Neural progenitor cell (in vitro differentiated cells): ENCODE results near the gene TAS2R30. TPM values are rescaled to one million over a fixed set of nuclear protein-coding genes. Genes with fewer than 3 reads are reported as not detected.

Source experiments
- DNase-seq: peaks from one replicate; pipeline ENCODE4 v3.0.0-alpha.2; 2016; ENCODE audit warnings: low spot score
- H2AFZ ChIP-seq: fragments of 200-600 bp; sonication (generic); replicated peaks from 2 replicates; pipeline ENCODE4 v1.6.1; 2016; ENCODE audit warnings: antibody characterized with exemption
- H3F3A ChIP-seq: fragments of 200-600 bp; sonication (generic); 2 replicates; pipeline ENCODE4 v1.6.1; 2016; ENCODE audit warnings: antibody characterized with exemption, low read depth
- H3K27ac ChIP-seq: fragments of 200-600 bp; sonication (generic); 2 replicates; pipeline ENCODE4 v1.5.1; 2016; ENCODE audit warnings: mild to moderate bottlenecking
- H3K27me3 ChIP-seq: fragments of 200-600 bp; sonication (generic); 2 replicates; pipeline ENCODE4 v1.6.1; 2016; ENCODE audit warnings: mild to moderate bottlenecking, moderate library complexity
- H3K36me3 ChIP-seq: fragments of 200-600 bp; sonication (generic); 2 replicates; pipeline ENCODE4 v1.5.1; 2016
- H3K4me1 ChIP-seq: fragments of 200-600 bp; sonication (generic); 2 replicates; pipeline ENCODE4 v1.6.1; 2016; ENCODE audit warnings: mixed run types
- H3K4me2 ChIP-seq: fragments of 200-600 bp; sonication (generic); 2 replicates; pipeline ENCODE4 v1.6.1; 2016
- H3K4me3 ChIP-seq: fragments of 200-600 bp; sonication (generic); 2 replicates; pipeline ENCODE4 v1.5.1; 2016
- H3K79me2 ChIP-seq: fragments of 200-600 bp; sonication (generic); 2 replicates; pipeline ENCODE4 v1.6.1; 2016; ENCODE audit warnings: low read depth
- H3K9ac ChIP-seq: fragments of 200-600 bp; sonication (generic); 2 replicates; pipeline ENCODE4 v1.6.1; 2016
- H3K9me3 ChIP-seq: fragments of 200-600 bp; sonication (generic); 2 replicates; pipeline ENCODE4 v1.5.1; 2016; ENCODE audit warnings: low read depth
- H4K20me1 ChIP-seq: fragments of 200-600 bp; sonication (generic); 2 replicates; pipeline ENCODE4 v1.6.1; 2016; ENCODE audit warnings: low read depth
- H3K27ac Mint-ChIP-seq: 3 replicates; pipeline ENCODE4 v1.8.0; 2021; ENCODE audit warnings: mixed read lengths
- H3K27me3 Mint-ChIP-seq: 2 replicates; pipeline ENCODE4 v1.8.0; 2022; ENCODE audit warnings: low read depth, mild to moderate bottlenecking, inconsistent platforms, moderate library complexity, mixed read lengths; ENCODE audit not compliant: insufficient read depth
- H3K36me3 Mint-ChIP-seq: 3 replicates; pipeline ENCODE4 v1.8.0; 2021; ENCODE audit warnings: mixed read lengths
- H3K4me1 Mint-ChIP-seq: 3 replicates; pipeline ENCODE4 v1.8.0; 2021; ENCODE audit warnings: mixed read lengths
- H3K4me3 Mint-ChIP-seq: 3 replicates; pipeline ENCODE4 v1.8.0; 2021; ENCODE audit warnings: mild to moderate bottlenecking, moderate library complexity, mixed read lengths
- H3K9me3 Mint-ChIP-seq: 3 replicates; pipeline ENCODE4 v1.8.0; 2020; ENCODE audit warnings: mixed read lengths
- EZH2 ChIP-seq: fragments of 200-600 bp; sonication (generic); IDR thresholded peaks from 2 replicates; pipeline ENCODE4 v1.6.1; 2017; ENCODE audit warnings: antibody characterized with exemption, mild to moderate bottlenecking, moderate library complexity
- EZH2phosphoT487 ChIP-seq: fragments of 200-600 bp; sonication (generic); IDR thresholded peaks from 2 replicates; pipeline ENCODE4 v1.6.1; 2017; ENCODE audit warnings: antibody characterized with exemption
- total RNA-seq: library from RNA; depleted of rRNA; stranded (reverse); fragments of >200 nt; gene quantifications from 2 replicates; pipeline ENCODE4 v1.2.3, GENCODE V29; 2015; ENCODE audit warnings: low replicate concordance
- TF ChIP-seq, protein P1 (sequence below): fragments of 200-600 bp; sonication (generic); IDR thresholded peaks from 2 replicates; pipeline ENCODE4 v1.5.1; 2017; ENCODE audit warnings: antibody characterized with exemption, mild to moderate bottlenecking

TAS2R30 gene
- total RNA-seq, 1 donor from 2014 or later: 13.1 TPM

DNA sequence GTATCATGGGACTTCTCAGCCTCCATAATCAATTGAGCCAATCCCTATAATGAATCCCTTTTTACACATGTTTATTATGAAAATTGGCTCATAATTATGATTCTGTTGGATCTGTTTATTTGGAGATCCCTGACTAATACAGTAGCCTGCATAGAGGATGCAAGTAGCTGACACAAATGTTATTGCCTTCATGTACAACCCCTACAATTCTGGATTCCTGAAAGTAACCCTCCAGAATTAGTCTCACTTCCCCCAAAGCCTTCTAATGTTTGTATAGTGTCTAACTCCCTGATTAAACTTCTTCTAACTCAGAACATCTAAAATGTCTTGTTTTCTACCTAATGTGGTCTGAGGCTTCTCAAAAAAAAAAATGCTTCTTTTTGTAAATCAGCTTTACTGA is 29.9 kb upstream of the TAS2R30 start:
- Histone ChIP-seq H3K79me2 (peaks cover 100% of the 10 kb centered on the region), H3K4me1 (peaks cover 10% of the 10 kb centered on the region), H3F3A (no peaks in the 10 kb centered on the region), H3K9ac (no peak overlapping the region), H3K4me2 (no peak overlapping the region), H3K27ac (no peak overlapping the region), H3K4me3 (no peak overlapping the region), H4K20me1 (peaks cover 83% of the 10 kb centered on the region), H3K27me3 (no peaks in the 10 kb centered on the region), H3K36me3 (peaks cover 16% of the 10 kb centered on the region), H2AFZ (no peak overlapping the region), H3K9me3 (no peaks in the 10 kb centered on the region)
- H3K9me3 Mint-ChIP-seq: peaks cover 10% of the 10 kb centered on the region
- no peak for DNase-seq
- H3K4me1 Mint-ChIP-seq: peaks cover 4% of the 10 kb centered on the region
- H3K27me3 Mint-ChIP-seq: peaks cover 2% of the 10 kb centered on the region
- TF ChIP-seq, protein P1, sequence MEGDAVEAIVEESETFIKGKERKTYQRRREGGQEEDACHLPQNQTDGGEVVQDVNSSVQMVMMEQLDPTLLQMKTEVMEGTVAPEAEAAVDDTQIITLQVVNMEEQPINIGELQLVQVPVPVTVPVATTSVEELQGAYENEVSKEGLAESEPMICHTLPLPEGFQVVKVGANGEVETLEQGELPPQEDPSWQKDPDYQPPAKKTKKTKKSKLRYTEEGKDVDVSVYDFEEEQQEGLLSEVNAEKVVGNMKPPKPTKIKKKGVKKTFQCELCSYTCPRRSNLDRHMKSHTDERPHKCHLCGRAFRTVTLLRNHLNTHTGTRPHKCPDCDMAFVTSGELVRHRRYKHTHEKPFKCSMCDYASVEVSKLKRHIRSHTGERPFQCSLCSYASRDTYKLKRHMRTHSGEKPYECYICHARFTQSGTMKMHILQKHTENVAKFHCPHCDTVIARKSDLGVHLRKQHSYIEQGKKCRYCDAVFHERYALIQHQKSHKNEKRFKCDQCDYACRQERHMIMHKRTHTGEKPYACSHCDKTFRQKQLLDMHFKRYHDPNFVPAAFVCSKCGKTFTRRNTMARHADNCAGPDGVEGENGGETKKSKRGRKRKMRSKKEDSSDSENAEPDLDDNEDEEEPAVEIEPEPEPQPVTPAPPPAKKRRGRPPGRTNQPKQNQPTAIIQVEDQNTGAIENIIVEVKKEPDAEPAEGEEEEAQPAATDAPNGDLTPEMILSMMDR: no peak
- no peak for TF ChIP-seq EZH2phosphoT487
- TF ChIP-seq EZH2: no peak
- H3K36me3 Mint-ChIP-seq: peaks cover 77% of the 10 kb centered on the region
- no peak overlapping the region for H3K27ac Mint-ChIP-seq
- H3K4me3 Mint-ChIP-seq: no peak overlapping the region

DNA sequence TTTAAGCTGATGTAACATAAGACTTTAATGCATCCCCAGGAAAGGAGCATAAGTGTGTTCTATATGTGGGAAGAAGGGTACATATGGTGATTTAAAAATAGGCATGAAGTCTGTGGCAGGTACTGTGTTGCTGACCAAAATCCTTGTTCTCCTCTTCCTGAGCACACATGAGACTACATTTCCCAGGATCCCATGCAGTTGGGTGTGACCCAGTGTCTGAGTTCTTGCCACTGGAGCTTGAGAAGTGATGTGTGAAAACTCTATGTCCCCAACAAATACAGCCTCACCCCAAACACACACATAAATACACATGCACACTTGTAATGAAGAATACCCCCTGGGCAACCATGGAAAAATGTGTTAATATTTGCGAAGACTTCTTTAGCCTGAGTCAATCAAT is 28.1 kb upstream of the TAS2R30 start:
- H3K27ac Mint-ChIP-seq: no peak overlapping the region
- peaks cover 22% of the 10 kb centered on the region for H3K9me3 Mint-ChIP-seq

DNA sequence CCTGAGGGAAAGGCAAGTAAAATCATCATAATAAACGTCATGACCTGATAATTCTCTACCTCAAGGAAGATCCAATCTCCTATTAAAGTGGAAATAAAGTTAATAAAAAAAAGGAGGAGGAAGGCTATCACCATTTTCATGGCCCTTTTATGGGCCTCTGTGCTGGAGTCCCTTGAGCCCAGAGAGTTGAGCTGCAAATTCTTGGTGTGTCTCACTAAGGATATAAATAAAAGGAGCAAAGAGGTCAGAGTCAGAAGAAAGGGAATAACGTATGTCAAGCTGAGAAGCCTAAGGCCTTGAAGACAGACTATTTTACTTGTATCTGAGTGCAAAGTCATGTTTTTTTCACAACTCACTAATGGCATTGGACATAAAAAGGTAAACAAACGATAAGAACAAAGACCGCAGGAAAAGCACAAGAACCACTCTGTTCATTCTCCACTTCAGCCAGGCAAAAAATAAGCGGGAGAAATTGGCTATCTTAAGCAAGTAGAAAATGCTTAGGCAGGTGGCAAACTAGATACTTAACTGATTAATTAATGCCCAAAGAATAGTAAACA is 24.5 kb upstream of the TAS2R30 start:
- no peak overlapping the region for H3K27ac Mint-ChIP-seq
- peaks cover 44% of the 10 kb centered on the region for H4K20me1 ChIP-seq
- H3F3A ChIP-seq: no peaks in the 10 kb centered on the region
- peaks cover 65% of the 10 kb centered on the region for H3K36me3 Mint-ChIP-seq
- H2AFZ ChIP-seq: no peak overlapping the region
- H3K9me3 Mint-ChIP-seq: peaks cover 45% of the 10 kb centered on the region
- no peak overlapping the region for H3K4me2 ChIP-seq
- H3K27ac ChIP-seq: no peak overlapping the region
- no peaks in the 10 kb centered on the region for H3K4me1 ChIP-seq
- no peak for DNase-seq
- H3K9ac ChIP-seq: no peak overlapping the region
- H3K27me3 ChIP-seq: no peaks in the 10 kb centered on the region
- no peaks in the 10 kb centered on the region for H3K4me1 Mint-ChIP-seq
- TF ChIP-seq EZH2 (no peak), EZH2phosphoT487 (no peak)
- TF ChIP-seq, protein P1: no peak
- H3K9me3 ChIP-seq: peaks cover 5% of the 10 kb centered on the region
- H3K79me2 ChIP-seq: peaks cover 100% of the 10 kb centered on the region
- peaks cover 30% of the 10 kb centered on the region for H3K36me3 ChIP-seq
- H3K27me3 Mint-ChIP-seq: no peaks in the 10 kb centered on the region
- H3K4me3 ChIP-seq: no peak overlapping the region
- H3K4me3 Mint-ChIP-seq: no peak overlapping the region

More for the DNA sequence above, 28.1 kb upstream of the TAS2R30 start:
- Mint-ChIP-seq H3K27me3 (peaks cover 2% of the 10 kb centered on the region), H3K36me3 (peaks cover 71% of the 10 kb centered on the region), H3K4me3 (no peak overlapping the region), H3K4me1 (no peaks in the 10 kb centered on the region)
- H3K9ac ChIP-seq: no peak overlapping the region
- no peak overlapping the region for H3K4me2 ChIP-seq
- no peaks in the 10 kb centered on the region for H3K27me3 ChIP-seq
- peaks cover 68% of the 10 kb centered on the region for H4K20me1 ChIP-seq
- peaks cover 100% of the 10 kb centered on the region for H3K79me2 ChIP-seq
- no peak overlapping the region for H3K27ac ChIP-seq
- no peaks in the 10 kb centered on the region for H3F3A ChIP-seq
- TF ChIP-seq, protein P1: no peak
- TF ChIP-seq EZH2 (no peak), EZH2phosphoT487 (no peak)
- no peak overlapping the region for H2AFZ ChIP-seq
- no peaks in the 10 kb centered on the region for H3K9me3 ChIP-seq
- peaks cover 20% of the 10 kb centered on the region for H3K36me3 ChIP-seq
- H3K4me1 ChIP-seq: no peaks in the 10 kb centered on the region
- no peak for DNase-seq
- no peak overlapping the region for H3K4me3 ChIP-seq
